Effector memory CD4-positive, alpha-beta T cell (primary cell): ENCODE measurements around the gene AFMID.

Source experiments
- DNase-seq, 3 donors: peaks; one replicate each; pipeline ENCODE4 v3.0.0-alpha.2; 2020
- H3K27ac ChIP-seq: 2 replicates; pipeline ENCODE4 v1.7.0; 2013; ENCODE audit warnings: mild to moderate bottlenecking, low read length, moderate library complexity; ENCODE audit not compliant: insufficient read depth, poor library complexity, severe bottlenecking
- H3K27me3 ChIP-seq: replicated peaks from 2 replicates; pipeline ENCODE4 v1.7.0; 2013; ENCODE audit warnings: mild to moderate bottlenecking, low read length; ENCODE audit not compliant: insufficient read depth, control insufficient read depth, poor library complexity, severe bottlenecking
- H3K36me3 ChIP-seq: 2 replicates; pipeline ENCODE4 v1.7.0; 2013; ENCODE audit warnings: mild to moderate bottlenecking, low read length, moderate library complexity; ENCODE audit not compliant: control insufficient read depth, insufficient read depth
- H3K4me1 ChIP-seq: 2 replicates; pipeline ENCODE4 v1.7.0; 2013; ENCODE audit warnings: low read length, mild to moderate bottlenecking; ENCODE audit not compliant: control insufficient read depth, insufficient read depth, poor library complexity, severe bottlenecking
- H3K4me3 ChIP-seq: 2 replicates; pipeline ENCODE4 v1.7.0; 2013; ENCODE audit warnings: low read length, low read depth, mild to moderate bottlenecking; ENCODE audit not compliant: insufficient read depth, poor library complexity, severe bottlenecking
- H3K9me3 ChIP-seq: 2 replicates; pipeline ENCODE4 v1.7.0; 2013; ENCODE audit warnings: mild to moderate bottlenecking, low read length, moderate library complexity; ENCODE audit not compliant: control insufficient read depth

Gene AFMID

DNA sequence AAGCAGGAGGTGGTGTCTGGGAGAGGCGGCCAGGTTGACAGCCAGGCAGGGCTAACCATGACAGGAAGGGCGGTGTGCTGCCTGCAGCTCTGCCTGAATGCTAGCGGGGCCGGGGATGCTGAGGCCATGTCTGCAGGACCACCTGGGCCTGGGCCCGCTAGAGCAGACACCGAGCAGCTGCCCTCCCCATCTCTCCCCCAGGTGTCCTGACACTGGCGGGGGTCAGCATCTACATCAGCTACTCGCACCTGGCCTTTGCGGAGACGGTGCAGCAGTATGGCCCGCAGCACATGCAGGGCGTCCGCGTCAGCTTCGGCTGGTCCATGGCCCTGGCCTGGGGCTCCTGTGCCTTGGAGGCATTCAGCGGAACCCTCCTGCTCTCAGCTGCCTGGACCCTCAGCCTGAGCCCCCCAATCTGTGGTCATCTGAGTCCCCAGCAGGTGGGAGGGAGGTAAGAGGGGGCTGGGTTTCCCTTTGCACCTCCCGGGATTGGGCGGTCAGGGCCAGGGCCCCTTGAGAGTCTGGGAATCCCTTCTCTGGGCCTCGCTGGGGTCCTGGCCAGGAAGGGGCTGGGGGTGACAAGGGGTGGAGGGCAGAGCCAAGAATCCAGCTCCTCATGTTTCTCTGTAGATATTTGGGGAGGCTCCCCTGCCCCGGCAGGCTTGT is 51.8 kb downstream of the AFMID start:
- Histone ChIP-seq H3K27ac (no peak overlapping the region), H3K36me3 (no peaks in the 10 kb centered on the region), H3K9me3 (no peaks in the 10 kb centered on the region), H3K27me3 (no peaks in the 10 kb centered on the region), H3K4me3 (no peak overlapping the region), H3K4me1 (no peaks in the 10 kb centered on the region)
- DNase-seq, result no peak

DNA sequence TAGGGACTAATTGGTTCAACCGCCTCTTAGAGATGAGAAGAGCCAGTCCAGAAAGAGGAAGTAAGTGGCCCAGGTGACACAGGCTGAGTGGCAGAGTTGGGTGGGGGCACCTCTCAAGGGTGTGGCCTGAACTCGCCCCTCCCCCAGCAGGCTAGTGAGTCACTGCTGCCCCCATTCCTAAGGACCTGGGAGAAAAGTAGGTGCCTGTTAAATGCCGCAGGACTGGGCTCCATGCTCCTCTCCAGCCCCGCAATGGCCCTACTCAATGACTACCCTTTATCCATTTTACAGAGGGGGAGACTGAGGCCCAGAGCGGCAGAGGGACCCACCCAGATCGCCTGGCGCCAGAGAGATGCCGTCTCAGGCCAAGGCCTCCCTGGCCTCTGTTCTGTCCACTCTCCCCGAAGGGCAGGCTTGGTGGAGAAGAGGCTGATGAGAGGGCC is 52.3 kb downstream of the AFMID start:
- H3K4me3 ChIP-seq, result no peak overlapping the region
- no peaks in the 10 kb centered on the region for H3K9me3 ChIP-seq
- H3K36me3 ChIP-seq, result no peaks in the 10 kb centered on the region
- H3K4me1 ChIP-seq, result no peaks in the 10 kb centered on the region
- DNase-seq, result no peak
- H3K27me3 ChIP-seq, result no peaks in the 10 kb centered on the region
- H3K27ac ChIP-seq, result no peak overlapping the region

DNA sequence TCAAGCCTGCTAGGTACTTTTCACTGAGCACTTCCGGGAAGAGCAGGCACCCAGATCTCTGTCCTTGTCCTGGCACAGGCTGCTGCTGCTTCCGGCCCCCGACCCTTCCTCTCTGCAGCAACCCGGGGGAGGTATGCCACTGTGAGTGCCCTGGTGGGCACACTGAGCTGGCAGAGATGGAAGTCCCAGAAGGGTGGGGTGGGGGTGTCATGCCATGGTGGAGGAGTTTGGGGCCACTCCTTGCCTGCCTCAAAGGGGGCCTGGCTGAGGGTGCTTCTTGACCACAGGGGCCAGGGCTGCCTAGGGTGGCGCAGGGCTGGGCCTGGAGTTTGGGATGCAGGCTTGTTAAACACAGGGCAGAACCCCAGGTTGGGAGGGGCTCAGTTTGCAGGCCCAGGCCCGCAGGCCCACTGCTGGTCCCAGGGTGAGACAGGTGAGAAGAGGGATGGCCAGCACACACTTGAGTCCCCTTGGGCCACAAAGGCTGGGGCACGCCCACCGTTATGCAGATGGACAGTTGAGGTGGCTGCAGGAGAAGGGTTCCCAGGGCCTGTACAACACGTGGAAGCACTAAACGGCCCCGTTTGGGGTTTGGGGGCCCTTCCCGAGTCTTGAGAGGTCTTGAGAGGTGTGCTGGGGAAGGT is 53.0 kb downstream of the AFMID start:
- no peaks in the 10 kb centered on the region for H3K4me1 ChIP-seq
- no peak for DNase-seq
- no peak overlapping the region for H3K4me3 ChIP-seq
- no peaks in the 10 kb centered on the region for H3K36me3 ChIP-seq
- no peak overlapping the region for H3K27ac ChIP-seq
- H3K27me3 ChIP-seq, result no peaks in the 10 kb centered on the region
- H3K9me3 ChIP-seq, result no peaks in the 10 kb centered on the region

DNA sequence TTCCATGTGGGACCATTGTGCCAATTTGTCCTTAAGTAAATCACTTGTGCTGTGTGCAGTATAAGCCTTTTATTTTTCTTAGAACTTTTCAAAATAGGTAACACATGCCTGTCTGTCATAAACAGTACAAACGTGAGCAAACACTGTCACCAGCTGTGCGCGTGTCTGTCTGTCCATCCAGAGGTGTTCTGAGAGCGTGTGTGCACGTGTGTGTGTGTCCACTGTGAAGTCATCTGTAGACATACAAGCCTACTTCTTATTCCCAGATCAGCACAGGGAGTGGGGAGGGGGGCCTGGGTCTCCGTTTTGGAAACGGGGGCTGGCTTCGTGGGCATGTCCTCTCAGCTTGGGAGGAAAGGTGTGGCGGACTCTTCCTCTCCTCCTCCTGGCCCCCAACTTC is 53.7 kb downstream of the AFMID start:
- H3K9me3 ChIP-seq, result no peaks in the 10 kb centered on the region
- H3K27me3 ChIP-seq, result no peaks in the 10 kb centered on the region
- H3K4me3 ChIP-seq, result no peak overlapping the region
- H3K27ac ChIP-seq, result no peak overlapping the region
- H3K36me3 ChIP-seq, result no peaks in the 10 kb centered on the region
- DNase-seq, result no peak
- no peaks in the 10 kb centered on the region for H3K4me1 ChIP-seq

DNA sequence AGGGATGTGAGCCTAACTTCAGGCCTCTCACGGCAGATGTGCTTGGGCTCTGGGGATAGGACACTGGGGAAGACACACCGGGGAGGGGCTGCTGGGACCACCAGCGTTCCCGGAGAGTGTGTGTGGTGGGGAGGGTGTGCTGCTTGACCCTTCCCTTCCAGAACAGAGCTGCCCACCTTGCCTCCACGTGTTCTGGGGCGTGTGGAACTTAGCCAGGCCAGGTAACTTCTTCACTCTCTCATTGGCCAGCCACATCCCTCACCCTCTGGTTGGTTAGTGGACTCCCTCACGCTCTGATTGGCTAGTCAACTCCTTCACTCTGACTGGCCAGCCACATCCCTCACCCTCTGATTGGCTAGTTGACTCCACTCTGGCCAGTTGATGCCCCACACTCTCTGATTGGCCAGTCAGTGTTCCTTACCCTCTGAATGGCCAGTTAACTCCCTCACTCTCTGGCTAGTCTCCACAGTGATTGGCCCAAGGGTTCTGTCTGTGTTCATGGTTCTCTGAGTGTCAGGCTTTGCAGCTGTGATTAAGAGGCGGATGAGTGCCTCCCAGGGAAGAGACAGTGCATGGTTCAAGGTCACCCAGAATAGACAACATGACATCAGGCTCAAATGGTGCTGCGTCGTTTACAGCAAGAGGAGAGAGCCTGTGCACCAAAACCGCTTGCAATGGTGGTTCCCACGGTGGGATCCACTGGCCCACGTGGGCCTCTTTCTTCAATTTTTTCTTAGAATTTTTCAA is 54.3 kb downstream of the AFMID start:
- Histone ChIP-seq H3K27ac (no peak overlapping the region), H3K27me3 (no peaks in the 10 kb centered on the region), H3K36me3 (no peaks in the 10 kb centered on the region), H3K4me1 (no peaks in the 10 kb centered on the region), H3K4me3 (no peak overlapping the region), H3K9me3 (no peaks in the 10 kb centered on the region)
- no peak for DNase-seq

DNA sequence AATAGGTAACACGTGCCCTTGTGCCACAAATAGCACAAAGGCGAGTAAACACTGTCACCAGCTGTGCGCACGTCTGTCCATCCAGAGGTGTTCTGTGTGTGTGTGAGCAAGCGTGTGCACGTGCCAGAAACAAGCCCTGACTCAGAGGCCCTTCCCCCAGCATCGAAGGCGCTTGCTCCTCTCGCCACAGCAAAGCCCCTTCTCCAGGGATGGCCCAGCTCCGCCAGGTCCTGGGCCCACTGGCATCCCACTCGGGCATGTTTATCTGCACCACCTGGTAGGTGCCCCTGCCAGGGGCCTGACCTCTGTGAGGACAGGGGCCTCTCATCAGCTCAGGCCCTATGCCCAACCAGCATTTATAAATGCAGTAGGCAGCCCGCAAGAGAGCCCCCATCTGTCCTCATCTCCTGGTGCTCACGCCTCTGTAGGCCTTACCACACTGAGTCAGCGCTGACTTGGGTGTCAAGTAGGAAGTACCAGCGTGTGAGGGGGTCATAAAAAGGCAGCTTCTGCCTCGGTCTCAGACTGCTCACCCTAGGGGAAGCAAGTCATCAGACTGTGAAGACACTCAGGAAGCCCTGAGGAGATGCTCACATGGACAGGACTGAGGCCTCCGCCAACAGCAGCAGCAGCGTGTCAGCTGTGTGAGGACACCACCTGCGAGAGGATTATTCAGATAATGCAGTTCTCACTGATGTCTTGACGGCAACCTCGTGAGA is 55.0 kb downstream of the AFMID start:
- no peak for DNase-seq
- no peak overlapping the region for H3K27ac ChIP-seq

DNA sequence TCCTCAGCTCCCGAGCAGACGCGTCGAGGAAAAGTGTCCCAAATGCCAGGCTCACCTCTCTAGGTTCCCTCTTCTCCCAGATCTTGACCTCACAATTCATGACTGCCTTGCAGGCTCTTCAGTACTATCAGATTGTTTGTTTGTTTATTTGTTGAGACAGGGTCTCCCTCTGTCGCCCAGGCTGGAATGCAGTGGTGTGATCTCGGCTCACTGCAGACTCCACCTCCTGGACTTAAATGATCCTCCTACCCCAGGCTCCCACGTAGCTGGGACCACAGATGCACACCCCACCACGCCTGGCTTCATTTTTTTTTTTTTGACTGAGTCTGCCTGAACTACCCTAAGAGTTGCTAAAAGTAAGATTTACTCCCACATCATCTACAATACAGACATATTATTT is 60.1 kb downstream of the AFMID start:
- no peak overlapping the region for H3K27ac ChIP-seq
- no peak for DNase-seq
- peaks cover 21% of the 10 kb centered on the region for H3K4me1 ChIP-seq
- no peaks in the 10 kb centered on the region for H3K36me3 ChIP-seq
- H3K27me3 ChIP-seq, result no peaks in the 10 kb centered on the region
- H3K9me3 ChIP-seq, result no peaks in the 10 kb centered on the region
- H3K4me3 ChIP-seq, result no peak overlapping the region

More for the DNA sequence above, 55.0 kb downstream of the AFMID start:
- Histone ChIP-seq H3K36me3 (no peaks in the 10 kb centered on the region), H3K4me3 (no peak overlapping the region), H3K27me3 (no peaks in the 10 kb centered on the region), H3K9me3 (no peaks in the 10 kb centered on the region), H3K4me1 (no peaks in the 10 kb centered on the region)

DNA sequence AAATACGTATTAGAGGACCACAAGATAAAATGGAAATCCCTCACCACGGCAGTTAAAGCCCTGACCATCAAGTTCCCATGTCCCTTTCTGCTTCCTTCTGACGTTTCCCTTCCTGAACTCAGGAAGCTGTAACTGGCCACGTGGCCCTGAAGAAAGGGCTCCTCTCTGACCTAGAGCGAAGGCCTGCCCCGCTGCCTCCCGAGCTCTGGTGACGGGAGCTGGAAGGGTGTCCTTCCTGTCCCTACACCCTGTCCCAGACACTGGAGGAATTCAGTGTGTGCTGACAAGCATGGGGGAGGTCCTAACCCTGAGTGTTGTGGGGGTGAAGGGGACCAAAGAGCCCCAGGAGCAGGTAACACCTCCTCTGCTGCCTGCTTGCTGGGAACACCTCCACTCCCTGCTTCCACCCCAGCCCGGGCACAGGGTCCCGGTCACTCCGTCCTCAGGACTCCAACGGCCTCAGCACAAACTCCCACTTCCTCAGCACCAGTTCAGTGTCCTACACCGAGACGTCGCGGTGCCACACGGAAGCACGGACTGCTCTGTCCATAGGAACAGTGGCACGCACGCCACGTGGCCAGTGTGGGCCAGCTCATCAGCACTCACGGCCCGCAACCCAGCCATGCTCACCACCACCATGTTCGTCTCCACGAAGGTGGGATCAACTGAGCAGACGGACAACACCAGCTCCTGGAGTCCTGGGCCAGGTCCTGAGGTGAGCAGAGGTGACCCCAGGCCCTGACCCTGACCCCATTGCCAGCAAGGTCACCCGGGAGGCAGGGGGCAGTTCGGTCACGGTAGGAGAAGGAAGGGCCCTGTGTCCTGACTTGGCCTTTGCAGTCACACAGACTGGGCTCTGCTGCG is 61.1 kb downstream of the AFMID start:
- Histone ChIP-seq H3K27me3 (no peaks in the 10 kb centered on the region), H3K4me3 (no peak overlapping the region), H3K9me3 (no peaks in the 10 kb centered on the region), H3K27ac (no peak overlapping the region), H3K36me3 (no peaks in the 10 kb centered on the region), H3K4me1 (peaks cover 30% of the 10 kb centered on the region)
- DNase-seq, result no peak

GRCh38 chr17:78249074-78249817 is 62.1 kb downstream of the AFMID start:
- Histone ChIP-seq H3K27me3 (no peaks in the 10 kb centered on the region), H3K9me3 (no peaks in the 10 kb centered on the region), H3K27ac (no peak overlapping the region), H3K4me1 (peaks cover 38% of the 10 kb centered on the region), H3K4me3 (no peak overlapping the region), H3K36me3 (no peaks in the 10 kb centered on the region)
- DNase-seq, result no peak
